ENCODE measurements around the gene CNOT3. TPM values are rescaled to one million over a fixed set of nuclear protein-coding genes. Genes with fewer than 3 reads are reported as not detected.
"Not testable (repeated sequence)": the region's sequence is repeated elsewhere in the genome, so short reads cannot be mapped to it uniquely, and the experiment has no call there.

The CNOT3 gene
- 6.3 TPM for total RNA-seq

- Histone ChIP-seq H3K27ac (ENCODE audit: low read depth, low read length) (peak within 1 kb of the TSS; percentile 95), H3K4me1 (ENCODE audit: control insufficient read depth in 3 of 3, insufficient read depth in 3 of 3, low read length in 3 of 3) (peaks cover 33 to 40% (median 38%) of the 10 kb centered on the region in 3 donors), H3K9ac (ENCODE audit: low read depth in 1 of 3, low read length in 3 of 3) (peak within 1 kb of the TSS; percentile 76 to 93 (median 92)), H3K27me3 (ENCODE audit: control insufficient read depth in 3 of 3, insufficient read depth in 3 of 3, low read length in 3 of 3) (no peaks in the 10 kb centered on the region), H3K9me3 (ENCODE audit: control insufficient read depth in 3 of 3, low read length in 3 of 3) (no peaks in the 10 kb centered on the region), H3K36me3 (ENCODE audit: control insufficient read depth in 3 of 3, insufficient read depth in 3 of 3, low read length in 3 of 3) (peaks cover 8 to 23% (median 14%) of the 10 kb centered on the region in 3 donors), H3K4me3 (ENCODE audit: low read length in 3 of 3) (peak within 1 kb of the TSS; percentile 78 to 93 (median 88))
These were observed at the start of gene CNOT3 for GRCh38 chr19:54137699-54138488. CNOT3 (plus strand) TSS chr19:54137762; CDS start chr19:54142979, 5,217 bp downstream.

GRCh38 chr19:54094426-54095000, 43.0 kb upstream of the CNOT3 start:
- peaks cover 18 to 27% (median 21%) of the 10 kb centered on the region in 3 donors for H3K27me3 ChIP-seq (ENCODE audit: control insufficient read depth in 3 of 3, insufficient read depth in 3 of 3, low read length in 3 of 3)
- no peak overlapping the region for H3K27ac ChIP-seq (ENCODE audit: low read depth, low read length)
- H3K4me1 ChIP-seq (ENCODE audit: control insufficient read depth in 3 of 3, insufficient read depth in 3 of 3, low read length in 3 of 3), result peaks cover 0 to 4% (median 2%) of the 10 kb centered on the region in 3 donors
- H3K4me3 ChIP-seq (ENCODE audit: low read length in 3 of 3), result no peak overlapping the region
- H3K9ac ChIP-seq (ENCODE audit: low read depth in 1 of 3, low read length in 3 of 3), result no peak overlapping the region
- H3K9me3 ChIP-seq (ENCODE audit: control insufficient read depth in 3 of 3, low read length in 3 of 3), result no peaks in the 10 kb centered on the region
- H3K36me3 ChIP-seq (ENCODE audit: control insufficient read depth in 3 of 3, insufficient read depth in 3 of 3, low read length in 3 of 3), result no peaks in the 10 kb centered on the region

- peaks cover 18 to 28% (median 20%) of the 10 kb centered on the region in 3 donors for H3K27me3 ChIP-seq (ENCODE audit: control insufficient read depth in 3 of 3, insufficient read depth in 3 of 3, low read length in 3 of 3)
These were observed 42.3 kb upstream of the CNOT3 start for GRCh38 chr19:54095136-54095858.

GRCh38 chr19:54095859-54096616, 41.5 kb upstream of the CNOT3 start:
- Histone ChIP-seq H3K27me3 (ENCODE audit: control insufficient read depth in 3 of 3, insufficient read depth in 3 of 3, low read length in 3 of 3) (peaks cover 17 to 28% (median 20%) of the 10 kb centered on the region in 3 donors), H3K9ac (ENCODE audit: low read depth in 1 of 3, low read length in 3 of 3) (peak overlapping the region in 1 of 3 donors; percentile 16), H3K4me3 (ENCODE audit: low read length in 3 of 3) (peak overlapping the region; percentile 22 to 49 (median 40))
- H3K9me3 ChIP-seq (ENCODE audit: control insufficient read depth in 3 of 3, low read length in 3 of 3); H3K27ac ChIP-seq (ENCODE audit: low read depth, low read length); H3K36me3 ChIP-seq (ENCODE audit: control insufficient read depth in 3 of 3, insufficient read depth in 3 of 3, low read length in 3 of 3); H3K4me1 ChIP-seq (ENCODE audit: control insufficient read depth in 3 of 3, insufficient read depth in 3 of 3, low read length in 3 of 3): not testable (repeated sequence)

More at GRCh38 chr19:54095136-54095858, 42.3 kb upstream of the CNOT3 start:
- peaks cover 0 to 4% (median 2%) of the 10 kb centered on the region in 3 donors for H3K4me1 ChIP-seq (ENCODE audit: control insufficient read depth in 3 of 3, insufficient read depth in 3 of 3, low read length in 3 of 3)
- H3K36me3 ChIP-seq (ENCODE audit: control insufficient read depth in 3 of 3, insufficient read depth in 3 of 3, low read length in 3 of 3), result no peaks in the 10 kb centered on the region
- H3K9me3 ChIP-seq (ENCODE audit: control insufficient read depth in 3 of 3, low read length in 3 of 3), result no peaks in the 10 kb centered on the region
- no peak overlapping the region for H3K27ac ChIP-seq (ENCODE audit: low read depth, low read length)
- peak overlapping the region in 1 of 3 donors; percentile 16 for H3K9ac ChIP-seq (ENCODE audit: low read depth in 1 of 3, low read length in 3 of 3)
- no peak overlapping the region for H3K4me3 ChIP-seq (ENCODE audit: low read length in 3 of 3)

GRCh38 chr19:54096617-54097106, 40.9 kb upstream of the CNOT3 start:
- peaks cover 14 to 28% (median 20%) of the 10 kb centered on the region in 3 donors for H3K27me3 ChIP-seq (ENCODE audit: control insufficient read depth in 3 of 3, insufficient read depth in 3 of 3, low read length in 3 of 3)
- H3K9ac ChIP-seq (ENCODE audit: low read depth in 1 of 3, low read length in 3 of 3), result peak overlapping the region in 1 of 3 donors; percentile 57
- H3K36me3 ChIP-seq (ENCODE audit: control insufficient read depth in 3 of 3, insufficient read depth in 3 of 3, low read length in 3 of 3), result no peaks in the 10 kb centered on the region
- no peak overlapping the region for H3K27ac ChIP-seq (ENCODE audit: low read depth, low read length)
- peak overlapping the region in 1 of 3 donors; percentile 49 for H3K4me3 ChIP-seq (ENCODE audit: low read length in 3 of 3)
- peaks cover 0 to 4% (median 2%) of the 10 kb centered on the region in 3 donors for H3K4me1 ChIP-seq (ENCODE audit: control insufficient read depth in 3 of 3, insufficient read depth in 3 of 3, low read length in 3 of 3)
- no peaks in the 10 kb centered on the region for H3K9me3 ChIP-seq (ENCODE audit: control insufficient read depth in 3 of 3, low read length in 3 of 3)

GRCh38 chr19:54099190-54099902, 38.2 kb upstream of the CNOT3 start:
- H3K4me3 ChIP-seq (ENCODE audit: low read length in 3 of 3), result no peak overlapping the region
- H3K4me1 ChIP-seq (ENCODE audit: control insufficient read depth in 3 of 3, insufficient read depth in 3 of 3, low read length in 3 of 3), result peaks cover 11 to 15% (median 11%) of the 10 kb centered on the region in 3 donors
- no peaks in the 10 kb centered on the region for H3K9me3 ChIP-seq (ENCODE audit: control insufficient read depth in 3 of 3, low read length in 3 of 3)
- peaks cover 0 to 1% (median 0%) of the 10 kb centered on the region in 3 donors for H3K36me3 ChIP-seq (ENCODE audit: control insufficient read depth in 3 of 3, insufficient read depth in 3 of 3, low read length in 3 of 3)
- H3K27me3 ChIP-seq (ENCODE audit: control insufficient read depth in 3 of 3, insufficient read depth in 3 of 3, low read length in 3 of 3), result peaks cover 14 to 24% (median 20%) of the 10 kb centered on the region in 3 donors
- no peak overlapping the region for H3K9ac ChIP-seq (ENCODE audit: low read depth in 1 of 3, low read length in 3 of 3)
- H3K27ac ChIP-seq (ENCODE audit: low read depth, low read length), result no peak overlapping the region

GRCh38 chr19:54099903-54100255, 37.7 kb upstream of the CNOT3 start:
- peaks cover 11 to 15% (median 11%) of the 10 kb centered on the region in 3 donors for H3K4me1 ChIP-seq (ENCODE audit: control insufficient read depth in 3 of 3, insufficient read depth in 3 of 3, low read length in 3 of 3)
- H3K4me3 ChIP-seq (ENCODE audit: low read length in 3 of 3); H3K27ac ChIP-seq (ENCODE audit: low read depth, low read length); H3K36me3 ChIP-seq (ENCODE audit: control insufficient read depth in 3 of 3, insufficient read depth in 3 of 3, low read length in 3 of 3); H3K9me3 ChIP-seq (ENCODE audit: control insufficient read depth in 3 of 3, low read length in 3 of 3); H3K9ac ChIP-seq (ENCODE audit: low read depth in 1 of 3, low read length in 3 of 3): not testable (repeated sequence)
- peaks cover 13 to 19% (median 16%) of the 10 kb centered on the region in 3 donors for H3K27me3 ChIP-seq (ENCODE audit: control insufficient read depth in 3 of 3, insufficient read depth in 3 of 3, low read length in 3 of 3)

GRCh38 chr19:54100561-54100960, 37.0 kb upstream of the CNOT3 start, which contains the start of gene OSCAR:
OSCAR (minus strand) TSS chr19:54100803; CDS start chr19:54100792, 11 bp downstream.
- H3K9me3 ChIP-seq (ENCODE audit: control insufficient read depth in 3 of 3, low read length in 3 of 3), result no peaks in the 10 kb centered on the region
- H3K27me3 ChIP-seq (ENCODE audit: control insufficient read depth in 3 of 3, insufficient read depth in 3 of 3, low read length in 3 of 3), result peaks cover 8 to 14% (median 10%) of the 10 kb centered on the region in 3 donors
- H3K4me1 ChIP-seq (ENCODE audit: control insufficient read depth in 3 of 3, insufficient read depth in 3 of 3, low read length in 3 of 3), result peaks cover 10 to 15% (median 11%) of the 10 kb centered on the region in 3 donors
- no peak within 1 kb of the TSS for H3K27ac ChIP-seq (ENCODE audit: low read depth, low read length)
- no peak within 1 kb of the TSS for H3K4me3 ChIP-seq (ENCODE audit: low read length in 3 of 3)
- H3K9ac ChIP-seq (ENCODE audit: low read depth in 1 of 3, low read length in 3 of 3), result peak within 1 kb of the TSS in 1 of 3 donors; percentile 6
- peaks cover 2 to 4% (median 2%) of the 10 kb centered on the region in 3 donors for H3K36me3 ChIP-seq (ENCODE audit: control insufficient read depth in 3 of 3, insufficient read depth in 3 of 3, low read length in 3 of 3)

Measured in skeletal muscle tissue (tissue), 4 donors.